MCF 10A (cell line): ENCODE data around the gene ZSWIM5. TPM values are rescaled to one million over a fixed set of nuclear protein-coding genes. Genes with fewer than 3 reads are reported as not detected.

Experiments
- BruUV-seq: library from RNA; stranded (reverse); fragments of 400-500 nt; replicated peaks from 2 replicates; lab custom pipeline; 2021; lab: Mats Ljungman, UMichigan
- CTCF ChIA-PET: fragments of 300-600 bp; sonication (Branson Sonifier 250); formaldehyde crosslinking; extraction: SDS; loops from one replicate; lab custom pipeline; 2021; ENCODE audit warnings: antibody characterized with exemption, inconsistent platforms; lab: Yijun Ruan, JAX
- POLR2A ChIA-PET: fragments of 300-600, 350-650 bp; sonication (Branson Sonifier 250); formaldehyde crosslinking; extraction: SDS; loops from one replicate; lab custom pipeline; 2020; ENCODE audit warnings: antibody characterized with exemption, inconsistent platforms; lab: Yijun Ruan, JAX
- DNase-seq: peaks from one replicate; pipeline ENCODE4 v3.0.0-alpha.2; 2018; ENCODE audit not compliant: unreplicated experiment
- H3K27ac Mint-ChIP-seq: one replicate; pipeline ENCODE4 v1.8.0; 2022; ENCODE audit warnings: mild to moderate bottlenecking, low read depth, mixed read lengths; ENCODE audit not compliant: unreplicated experiment
- H3K27me3 Mint-ChIP-seq: one replicate; pipeline ENCODE4 v1.8.0; 2022; ENCODE audit warnings: mixed read lengths; ENCODE audit not compliant: insufficient read depth, unreplicated experiment
- H3K36me3 Mint-ChIP-seq: one replicate; pipeline ENCODE4 v1.8.0; 2022; ENCODE audit warnings: mild to moderate bottlenecking, moderate library complexity, mixed read lengths; ENCODE audit not compliant: insufficient read depth, unreplicated experiment
- H3K4me1 Mint-ChIP-seq: one replicate; pipeline ENCODE4 v1.8.0; 2022; ENCODE audit warnings: mixed read lengths; ENCODE audit not compliant: insufficient read depth, unreplicated experiment
- H3K4me3 Mint-ChIP-seq: one replicate; pipeline ENCODE4 v1.8.0; 2022; ENCODE audit warnings: mild to moderate bottlenecking, moderate library complexity, mixed read lengths; ENCODE audit not compliant: unreplicated experiment
- H3K9me3 Mint-ChIP-seq: one replicate; pipeline ENCODE4 v1.8.0; 2022; ENCODE audit warnings: mixed read lengths; ENCODE audit not compliant: unreplicated experiment
- CTCF ChIP-seq: fragments of 200-600 bp; IDR thresholded peaks from one replicate; pipeline ENCODE4 v1.8.0; 2022; ENCODE audit warnings: antibody characterized with exemption, mild to moderate bottlenecking; ENCODE audit not compliant: unreplicated experiment
- intact Hi-C: fragments of 100-400 bp; cut with micrococcal nuclease; formaldehyde crosslinking; loops from 2 replicates; pipeline ENCODE4 v1.14.1; 2022
- total RNA-seq: library from RNA; stranded (reverse); gene quantifications from 2 replicates; pipeline ENCODE4 v1.2.3, GENCODE V29; 2022

ZSWIM5 gene
- total RNA-seq, 1 experiment from 2014 or later, result 0.14 TPM

- Mint-ChIP-seq H3K27ac (no peak overlapping the region), H3K27me3 (no peaks in the 10 kb centered on the region), H3K36me3 (peaks cover 6% of the 10 kb centered on the region), H3K4me3 (no peak overlapping the region), H3K4me1 (no peaks in the 10 kb centered on the region), H3K9me3 (no peaks in the 10 kb centered on the region)
- no peak for TF ChIP-seq CTCF
- POLR2A ChIA-PET, result no interaction called here
- no peak for DNase-seq
- CTCF ChIA-PET, result interaction anchor here (0.5 to 2.6 kb wide), 3 partner anchors 14 to 267 kb away, joined by 3 to 12 read pairs (median 10); partner anchors contain the start of gene PLK3
- intact Hi-C loops, result no loop called here
- BruUV-seq, result no TSS peak
These were observed 173.6 kb downstream of the ZSWIM5 start for GRCh38 chr1:45032837-45033236.

GRCh38 chr1:45026446-45026845 is 180.0 kb downstream of the ZSWIM5 start:
- Mint-ChIP-seq H3K27me3 (no peaks in the 10 kb centered on the region), H3K9me3 (no peaks in the 10 kb centered on the region), H3K4me3 (no peak overlapping the region), H3K4me1 (no peaks in the 10 kb centered on the region), H3K36me3 (peaks cover 6% of the 10 kb centered on the region), H3K27ac (no peak overlapping the region)
- POLR2A ChIA-PET, result no interaction called here
- no peak for TF ChIP-seq CTCF
- DNase-seq, result no peak
- intact Hi-C loops, result no loop called here
- CTCF ChIA-PET, result interaction anchor here (0.7 kb wide), 1 partner anchor 1078 kb away, joined by 4 read pairs; no protein-coding TSS in a partner anchor
- BruUV-seq, result no TSS peak

GRCh38 chr1:45023663-45024062 is 182.7 kb downstream of the ZSWIM5 start:
- POLR2A ChIA-PET, result no interaction called here
- no peak for TF ChIP-seq CTCF
- no peaks in the 10 kb centered on the region for H3K36me3 Mint-ChIP-seq
- H3K27ac Mint-ChIP-seq, result no peak overlapping the region
- intact Hi-C loops, result no loop called here
- H3K27me3 Mint-ChIP-seq, result no peaks in the 10 kb centered on the region
- no peak overlapping the region for H3K4me3 Mint-ChIP-seq
- BruUV-seq, result no TSS peak
- peaks cover 3% of the 10 kb centered on the region for H3K4me1 Mint-ChIP-seq
- no peaks in the 10 kb centered on the region for H3K9me3 Mint-ChIP-seq
- DNase-seq, result no peak
- CTCF ChIA-PET, result no interaction called here

- CTCF ChIA-PET, result interaction anchor here (0.5 to 12.2 kb wide), 37 partner anchors 9 to 1425 kb away, joined by 3 to 437 read pairs (median 4); partner anchors contain the start of gene TESK2
- no TSS peak for BruUV-seq
- Mint-ChIP-seq H3K36me3 (peaks cover 14% of the 10 kb centered on the region), H3K4me3 (no peak overlapping the region), H3K27ac (no peak overlapping the region), H3K4me1 (peaks cover 19% of the 10 kb centered on the region), H3K9me3 (no peaks in the 10 kb centered on the region), H3K27me3 (no peaks in the 10 kb centered on the region)
- POLR2A ChIA-PET, result interaction anchor here (0.6 to 11.7 kb wide), 6 partner anchors 33 to 472 kb away, joined by 3 to 176 read pairs (median 3); partner anchors contain the start of genes EIF2B3, MUTYH, TESK2 and TOE1
- intact Hi-C loops, result loop anchor here (1.0 kb wide), 2 partner anchors 282 to 475 kb away; no protein-coding TSS in a partner anchor
- peak; percentile 81 for DNase-seq
- TF ChIP-seq CTCF, result peak; percentile 73
These were observed 187.7 kb downstream of the ZSWIM5 start for GRCh38 chr1:45018599-45019230.
